HepG2 (cell line): ENCODE measurements around the gene TSEN34. TPM values are rescaled to one million over a fixed set of nuclear protein-coding genes. Genes with fewer than 3 reads are reported as not detected.
A peak's percentile ranks its signal among the peaks of the same experiment; 100 is the strongest.

Source experiments
- AGO2 ChIP-seq: fragments of 200-400 bp; formaldehyde crosslinking; optimal IDR thresholded peaks from 2 replicates; pipeline ENCODE3; 2017; ENCODE audit warnings: mild to moderate bottlenecking, low read depth, low read length, moderate library complexity
- ARID5B ChIP-seq: IDR thresholded peaks from 2 replicates; pipeline ENCODE4 v1.4.0; 2020; ENCODE audit warnings: mild to moderate bottlenecking, missing genetic modification reagents
- CAMTA2 ChIP-seq: sonication (generic); formaldehyde crosslinking; IDR thresholded peaks from 2 replicates; pipeline ENCODE4 v1.4.0; 2020; ENCODE audit warnings: mild to moderate bottlenecking, missing genetic modification reagents, borderline replicate concordance
- EP300 ChIP-seq, 3 experiments: sonication (generic) in 1 of 3; formaldehyde crosslinking in 1 of 3; IDR thresholded peaks; 2 replicates each; pipeline versions ENCODE4 v1.5.1 to v1.6.1; 2011 to 2020; ENCODE audit warnings: low read depth in 2 of 3, low read length in 2 of 3, borderline replicate concordance in 1 of 3, improper control_type of control experiment in 1 of 3, mild to moderate bottlenecking in 1 of 3, missing genetic modification reagents in 1 of 3, moderate library complexity in 1 of 3
- HES4 ChIP-seq: sonication (generic); formaldehyde crosslinking; IDR thresholded peaks from 2 replicates; pipeline ENCODE4 v1.9.0; 2021; ENCODE audit warnings: mild to moderate bottlenecking, missing genetic modification reagents, borderline replicate concordance
- MATR3 ChIP-seq: sonication (generic); formaldehyde crosslinking; IDR thresholded peaks from 2 replicates; pipeline ENCODE4 v1.4.0; 2020; ENCODE audit warnings: missing genetic modification reagents
- MAZ ChIP-seq, 2 experiments: sonication (generic) in 1 of 2; formaldehyde crosslinking in 1 of 2; IDR thresholded peaks; 2 replicates each; pipeline versions ENCODE4 v1.5.0 to v1.6.1; 2012 to 2020; ENCODE audit warnings: low read depth in 2 of 2, mild to moderate bottlenecking in 2 of 2, borderline replicate concordance in 1 of 2, improper control_type of control experiment in 1 of 2, low read length in 1 of 2, missing genetic modification reagents in 1 of 2, moderate library complexity in 1 of 2
- PBX2 ChIP-seq: IDR thresholded peaks from 2 replicates; pipeline ENCODE4 v1.6.1; 2016; ENCODE audit warnings: control low read depth
- POLR2A ChIP-seq, 2 experiments: IDR thresholded peaks; 2 replicates each; pipeline ENCODE4 v1.6.1; 2011; ENCODE audit warnings: low read depth in 2 of 2, low read length in 2 of 2, mild to moderate bottlenecking in 1 of 2, moderate library complexity in 1 of 2; ENCODE audit not compliant: insufficient read depth in 1 of 2
- RCOR2 ChIP-seq: IDR thresholded peaks from 2 replicates; pipeline ENCODE4 v1.6.1; 2016; ENCODE audit warnings: missing biosample characterization, missing genetic modification reagents
- RNF2 ChIP-seq: fragments of 450-650 bp; conservative IDR thresholded peaks from 2 replicates; pipeline ENCODE4 v1.6.1; 2016; ENCODE audit warnings: low read depth
- SOX5 ChIP-seq: IDR thresholded peaks from 2 replicates; pipeline ENCODE4 v1.6.1; 2016; ENCODE audit warnings: borderline replicate concordance
- STAG1 ChIP-seq: sonication (generic); formaldehyde crosslinking; IDR thresholded peaks from 2 replicates; pipeline ENCODE4 v1.4.0; 2020; ENCODE audit warnings: missing genetic modification reagents
- ZBTB7B ChIP-seq: sonication (generic); formaldehyde crosslinking; IDR thresholded peaks from 2 replicates; pipeline ENCODE4 v1.4.0; 2020; ENCODE audit warnings: missing genetic modification reagents
- ZFAT ChIP-seq: sonication (generic); formaldehyde crosslinking; conservative IDR thresholded peaks from 2 replicates; pipeline ENCODE4 v1.8.1; 2023; ENCODE audit warnings: missing genetic modification reagents, inconsistent platforms
- ZNF652 ChIP-seq: IDR thresholded peaks from 2 replicates; pipeline ENCODE4 v1.6.1; 2016; ENCODE audit warnings: low read depth, borderline replicate concordance
- ZNF710 ChIP-seq: sonication (generic); formaldehyde crosslinking; IDR thresholded peaks from 2 replicates; pipeline ENCODE4 v1.5.0; 2020; ENCODE audit warnings: mild to moderate bottlenecking, missing genetic modification reagents, borderline replicate concordance
- ZNF784 ChIP-seq: sonication (generic); formaldehyde crosslinking; IDR thresholded peaks from 2 replicates; pipeline ENCODE4 v1.5.1; 2020; ENCODE audit warnings: missing genetic modification reagents, mild to moderate bottlenecking, borderline replicate concordance
- ZSCAN21 ChIP-seq: sonication (generic); formaldehyde crosslinking; IDR thresholded peaks from 2 replicates; pipeline ENCODE4 v1.8.0; 2022; ENCODE audit warnings: mild to moderate bottlenecking, missing genetic modification reagents, moderate library complexity, borderline replicate concordance
- ZSCAN29 ChIP-seq: sonication (generic); formaldehyde crosslinking; conservative IDR thresholded peaks from 2 replicates; pipeline ENCODE4 v1.4.0; 2020; ENCODE audit warnings: mild to moderate bottlenecking, missing genetic modification reagents
- polyA plus RNA-seq, 8 experiments: library from polyadenylated mRNA; depleted of rRNA in 3 of 8; stranded (reverse) in 7 of 8; unstranded in 1 of 8; fragments of >200 nt; fragmentation: Illumina TruSeq in 4 of 8; extraction: Trizol in 4 of 8; gene quantifications; 2 replicates each; pipeline versions ENCODE4 v1.2.1 to v1.2.3, GENCODE V29; 2011 to 2016; ENCODE audit warnings: low read depth in 4 of 8, missing spikeins in 1 of 8, mixed read lengths in 1 of 8; ENCODE audit not compliant: insufficient read depth in 1 of 8
- total RNA-seq, 5 experiments: library from RNA; depleted of rRNA; stranded (reverse); fragments of >200 nt; fragmentation: Illumina TruSeq; extraction: Trizol; gene quantifications; 2 replicates each; pipeline ENCODE4 v1.2.3, GENCODE V29; 2016; ENCODE audit warnings: low read depth in 1 of 5

Gene TSEN34
- total and polyA plus RNA-seq, 2 of the 13 experiments (the other 11 are each of a cell fraction or from before 2014, with no cell fraction given) = 55.1 to 65.4 TPM

- no peak for TF ChIP-seq PBX2 (CRISPR knock-in tag)
- peak; percentile 65 for TF ChIP-seq AGO2
- no peak for TF ChIP-seq RCOR2 (CRISPR knock-in tag)
- no peak for TF ChIP-seq ZBTB7B (CRISPR knock-in tag)
- peak; percentile 59; the same call in 1 of the 2 replicates for TF ChIP-seq HES4 (CRISPR knock-in tag)
- TF ChIP-seq POLR2A (IDR thresholded peaks at IDR 0.05; ENCODE audit: insufficient read depth in 1 of 2, low read depth in 2 of 2, low read length in 2 of 2) = peak; percentile 74 to 90
- TF ChIP-seq ARID5B (CRISPR knock-in tag) = 0 out of 2 replicates have a peak, but pooled peaks have one; percentile 22
- TF ChIP-seq ZNF652 = no peak
- peak; percentile 80; the same call in 1 of the 2 replicates for TF ChIP-seq ZSCAN29 (CRISPR knock-in tag)
- no peak for TF ChIP-seq ZNF710 (CRISPR knock-in tag)
- TF ChIP-seq SOX5 = peak; percentile 18; the same call in 1 of the 2 replicates
- TF ChIP-seq STAG1 (CRISPR knock-in tag) = peak; percentile 57
- TF ChIP-seq ZNF784 (CRISPR knock-in tag) = peak; percentile 91; the same call in 1 of the 2 replicates
- TF ChIP-seq MATR3 = no peak
- TF ChIP-seq MAZ (IDR thresholded peaks at IDR 0.05; ENCODE audit: borderline replicate concordance, low read depth, low read length) = no peak; the same call in 1 of the 2 replicates
- peak; percentile 98 for TF ChIP-seq MAZ (CRISPR knock-in tag; IDR thresholded peaks at IDR 0.05; ENCODE audit: low read depth)
- TF ChIP-seq RNF2 = 0 out of 2 replicates have a peak, but pooled peaks have one; percentile 33
- TF ChIP-seq ZSCAN21 (CRISPR knock-in tag) = peak; percentile 50; the same call in 1 of the 2 replicates
- no peak for TF ChIP-seq ZFAT (CRISPR knock-in tag)
- TF ChIP-seq CAMTA2 (CRISPR knock-in tag) = no peak
- no peak for TF ChIP-seq EP300 (IDR thresholded peaks at IDR 0.05; ENCODE audit: low read depth in 2 of 2, low read length in 2 of 2)
- TF ChIP-seq EP300 (CRISPR knock-in tag; IDR thresholded peaks at IDR 0.05; ENCODE audit: borderline replicate concordance) = no peak
Observed at GRCh38 chr19:54189145-54189734, 1.9 kb upstream of the TSEN34 start, which contains the start of gene MBOAT7 (continued).
